Measurements from ENCODE around the gene RPH3AL. TPM values are rescaled to one million over a fixed set of nuclear protein-coding genes. Genes with fewer than 3 reads are reported as not detected.

RPH3AL gene
- total and polyA plus RNA-seq, 2 of the 8 experiments (the other 6 are each of a cell fraction or from before 2014, with no cell fraction given) = 5.6 to 5.8 TPM

DNA sequence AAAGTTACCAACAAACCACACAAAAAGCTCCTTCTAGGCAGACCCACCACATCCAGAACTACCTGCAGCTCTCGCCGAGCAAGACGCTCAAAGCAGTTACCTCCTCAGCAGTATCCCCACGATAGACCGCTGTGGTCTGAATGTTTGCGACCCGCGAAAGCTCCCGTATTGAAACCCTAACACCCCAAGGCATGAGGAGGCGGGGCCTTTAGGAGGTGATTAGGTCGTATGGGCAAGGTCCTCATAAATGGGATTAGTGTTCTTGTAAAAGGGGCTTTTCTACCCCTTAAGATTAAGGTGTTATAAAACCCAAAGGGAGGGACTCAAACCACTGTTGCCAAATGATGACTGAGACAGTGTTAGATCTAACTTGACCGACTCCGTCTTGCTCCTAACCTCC, 19.0 kb upstream of the RPH3AL start:
- Histone ChIP-seq H3K56ac (replicated peaks; ENCODE audit: insufficient read length, low read depth, low read length) (no peak overlapping the region), H4K20me1 (replicated peaks in 1 of 2; ENCODE audit: control insufficient read depth in 1 of 2, insufficient read depth in 2 of 2, low read length in 2 of 2) (no peaks in the 10 kb centered on the region), H3K4ac (replicated peaks; ENCODE audit: insufficient read length, low read depth, low read length) (no peak overlapping the region), H3K9me3 (ENCODE audit: insufficient read depth in 2 of 2, low read depth in 1 of 2, low read length in 1 of 2) (peaks cover 0 to 4% of the 10 kb centered on the region in 2 experiments; a peak in 1 of 4 replicates), H3K79me1 (ENCODE audit: low read depth, low read length) (no peaks in the 10 kb centered on the region), H4K8ac (ENCODE audit: extremely low read depth, insufficient read depth, low read length) (no peak overlapping the region), H3K27ac (ENCODE audit: low read depth, low read length) (no peak overlapping the region), H2BK15ac (ENCODE audit: low read length) (no peak overlapping the region), H3K23me2 (ENCODE audit: low read depth, low read length) (no peaks in the 10 kb centered on the region), H4K5ac (ENCODE audit: insufficient read length, low read depth, low read length) (no peak overlapping the region), H3K9ac (replicated peaks in 1 of 4; ENCODE audit: extremely low read depth in 1 of 4, low read depth in 3 of 4, low read length in 3 of 4) (no peak overlapping the region), H3K23ac (ENCODE audit: insufficient read length) (no peak overlapping the region), H4K91ac (replicated peaks; ENCODE audit: insufficient read length, low read length) (no peak overlapping the region), H3K79me2 (ENCODE audit: control insufficient read depth in 1 of 2, insufficient read depth in 2 of 2, low read length in 2 of 2) (no peaks in the 10 kb centered on the region), H2BK12ac (ENCODE audit: low read depth, low read length) (no peak overlapping the region), H3K4me2 (ENCODE audit: insufficient read depth in 1 of 2, low read depth in 2 of 2, low read length in 2 of 2) (no peak overlapping the region), H3K27me3 (replicated peaks in 1 of 4; ENCODE audit: control insufficient read depth in 3 of 4, extremely low read depth in 1 of 4, insufficient read depth in 3 of 4, low read length in 3 of 4) (no peaks in the 10 kb centered on the region), H2AK5ac (ENCODE audit: low read depth, low read length) (no peak overlapping the region), H2BK20ac (ENCODE audit: low read length) (no peak overlapping the region), H3K14ac (ENCODE audit: insufficient read length) (no peak overlapping the region), H2BK120ac (replicated peaks; ENCODE audit: low read depth, low read length) (no peak overlapping the region), H2BK5ac (ENCODE audit: low read depth, low read length) (no peak overlapping the region), H3K36me3 (ENCODE audit: control insufficient read depth in 2 of 4, insufficient read depth in 4 of 4, low read length in 3 of 4) (no peaks in the 10 kb centered on the region), H3K18ac (ENCODE audit: extremely low read depth, low read length) (no peak overlapping the region), H3K4me1 (replicated peaks in 1 of 4; ENCODE audit: control insufficient read depth in 3 of 4, insufficient read depth in 4 of 4, low read length in 3 of 4) (peaks cover 0 to 1% (median 0%) of the 10 kb centered on the region in 4 experiments; a peak in 2 of 7 replicates), H2AFZ (ENCODE audit: low read length) (no peak overlapping the region), H3K4me3 (ENCODE audit: extremely low read depth in 1 of 4, insufficient read depth in 2 of 4, low read depth in 3 of 4, low read length in 4 of 4) (no peak overlapping the region)
- no peak for FAIRE-seq
- WGBS, 2 experiments (ENCODE audit: extremely low coverage in 1 of 2, insufficient coverage in 1 of 2, insufficient read length in 1 of 2, insufficient replicate concordance in 2 of 2, low coverage in 1 of 2, low lambda C conversion rate in 2 of 2, missing lambda C conversion rate in 1 of 2) = 87% methylated on average over 13 of the region's 13 CpGs; no CpG with 5 or more reads in 1 of the 2 experiments
- DNase-seq (ENCODE audit: low read depth in 1 of 2, low spot score in 2 of 2) = no peak
- POLR2A ChIA-PET (ENCODE audit: partially characterized antibody) = interaction anchor here (0.6 to 1.0 kb wide), 2 partner anchors 12 to 251 kb away, joined by 3 read pairs; no protein-coding TSS in a partner anchor
- CTCF ChIA-PET (ENCODE audit: partially characterized antibody) = interaction anchor here (1.6 kb wide), 1 partner anchor 330 kb away, joined by 3 read pairs; no protein-coding TSS in a partner anchor

Measured in H1 (cell line).